ENCODE data around the gene CCR7. TPM values are rescaled to one million over a fixed set of nuclear protein-coding genes. Genes with fewer than 3 reads are reported as not detected.

The CCR7 gene
- polyA plus RNA-seq, 2 of the 4 experiments (the other 2 are of a cell fraction): 0.84 to 1.4 TPM

- Histone ChIP-seq H3K9me3 (no peaks in the 10 kb centered on the region), H3K4me2 (peak overlapping the region; percentile 79), H3K4me3 (peak overlapping the region; percentile 17; the same call in 2 of the 3 replicates), H3K4me1 (peaks cover 84% of the 10 kb centered on the region), H3K27ac (peak overlapping the region; percentile 95 to 99)
- no peak for FAIRE-seq
- no peak for ATAC-seq
- TF ChIP-seq FOXS1 (CRISPR knock-in tag; IDR thresholded peaks at IDR 0.05): 0 out of 2 replicates have a peak, but pooled peaks have one; percentile 3
- TF ChIP-seq HOXB5 (CRISPR knock-in tag; IDR thresholded peaks at IDR 0.05): peak; percentile 88
- TF ChIP-seq HES2 (IDR thresholded peaks at IDR 0.05): no peak
- TF ChIP-seq HOXA7 (CRISPR knock-in tag; IDR thresholded peaks at IDR 0.05): peak; percentile 50
- peak; percentile 7; the same call in 1 of the 2 replicates for TF ChIP-seq REST (IDR thresholded peaks at IDR 0.05)
- peak; percentile 88 for TF ChIP-seq HOXB13 (CRISPR knock-in tag; IDR thresholded peaks at IDR 0.05; ENCODE audit: low read depth)
- TF ChIP-seq, protein P1, sequence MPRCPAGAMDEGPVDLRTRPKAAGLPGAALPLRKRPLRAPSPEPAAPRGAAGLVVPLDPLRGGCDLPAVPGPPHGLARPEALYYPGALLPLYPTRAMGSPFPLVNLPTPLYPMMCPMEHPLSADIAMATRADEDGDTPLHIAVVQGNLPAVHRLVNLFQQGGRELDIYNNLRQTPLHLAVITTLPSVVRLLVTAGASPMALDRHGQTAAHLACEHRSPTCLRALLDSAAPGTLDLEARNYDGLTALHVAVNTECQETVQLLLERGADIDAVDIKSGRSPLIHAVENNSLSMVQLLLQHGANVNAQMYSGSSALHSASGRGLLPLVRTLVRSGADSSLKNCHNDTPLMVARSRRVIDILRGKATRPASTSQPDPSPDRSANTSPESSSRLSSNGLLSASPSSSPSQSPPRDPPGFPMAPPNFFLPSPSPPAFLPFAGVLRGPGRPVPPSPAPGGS (IDR thresholded peaks at IDR 0.05): no peak
- peak; percentile 25 for TF ChIP-seq MAFK (IDR thresholded peaks at IDR 0.05; ENCODE audit: partially characterized antibody)
- TF ChIP-seq HEYL (CRISPR knock-in tag; IDR thresholded peaks at IDR 0.05): peak; percentile 51; the same call in 1 of the 2 replicates
- TF ChIP-seq, protein P2, sequence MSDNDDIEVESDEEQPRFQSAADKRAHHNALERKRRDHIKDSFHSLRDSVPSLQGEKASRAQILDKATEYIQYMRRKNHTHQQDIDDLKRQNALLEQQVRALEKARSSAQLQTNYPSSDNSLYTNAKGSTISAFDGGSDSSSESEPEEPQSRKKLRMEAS (IDR thresholded peaks at IDR 0.05): no peak; the same call in 1 of the 2 replicates
- TF ChIP-seq ATOH8 (CRISPR knock-in tag; IDR thresholded peaks at IDR 0.05; ENCODE audit: low read depth): peak; percentile 66; the same call in 1 of the 2 replicates
- TF ChIP-seq FOSB (CRISPR knock-in tag; IDR thresholded peaks at IDR 0.05): peak; percentile 76
- 0 out of 2 replicates have a peak, but pooled peaks have one; percentile 68 for TF ChIP-seq TFCP2L1 (CRISPR knock-in tag; IDR thresholded peaks at IDR 0.05)
- peak; percentile 50; the same call in 1 of the 2 replicates for TF ChIP-seq EHF (CRISPR knock-in tag; IDR thresholded peaks at IDR 0.05)
- no peak for TF ChIP-seq MYC (IDR thresholded peaks at IDR 0.05; ENCODE audit: borderline replicate concordance, low read length)
- 82% methylated on average over 12 of the region's 12 CpGs for WGBS (ENCODE audit: missing lambda C conversion rate)
- POLR2A ChIA-PET: interaction anchor here (1.1 to 5.3 kb wide), 11 partner anchors 10 to 266 kb away, joined by 3 to 114 read pairs (median 11); partner anchors contain the start of gene IGFBP4
- DNase-seq (ENCODE audit: low read depth in 1 of 2, low spot score in 1 of 2): no peak
- CTCF ChIA-PET: interaction anchor here (0.9 to 36.6 kb wide), 12 partner anchors 1 to 250 kb away, joined by 3 to 1144 read pairs (median 10); partner anchors contain the start of genes CCR7, GJD3 and IGFBP4
Measured at GRCh38 chr17:40552806-40553693, 12.2 kb downstream of the CCR7 start.
